NOMO-1 (cell line): ENCODE results near the gene KLF1.
A peak's percentile ranks its signal among the peaks of the same experiment; 100 is the strongest.
"Not testable (repeated sequence)": the region's sequence is repeated elsewhere in the genome, so short reads cannot be mapped to it uniquely, and the experiment has no call there.

Experiments
- DNase-seq, 2 experiments: peaks; one replicate each; lab custom pipeline; 2025; ENCODE audit not compliant: unreplicated experiment in 2 of 2; lab: John Stamatoyannopoulos, UW

The KLF1 gene

DNA sequence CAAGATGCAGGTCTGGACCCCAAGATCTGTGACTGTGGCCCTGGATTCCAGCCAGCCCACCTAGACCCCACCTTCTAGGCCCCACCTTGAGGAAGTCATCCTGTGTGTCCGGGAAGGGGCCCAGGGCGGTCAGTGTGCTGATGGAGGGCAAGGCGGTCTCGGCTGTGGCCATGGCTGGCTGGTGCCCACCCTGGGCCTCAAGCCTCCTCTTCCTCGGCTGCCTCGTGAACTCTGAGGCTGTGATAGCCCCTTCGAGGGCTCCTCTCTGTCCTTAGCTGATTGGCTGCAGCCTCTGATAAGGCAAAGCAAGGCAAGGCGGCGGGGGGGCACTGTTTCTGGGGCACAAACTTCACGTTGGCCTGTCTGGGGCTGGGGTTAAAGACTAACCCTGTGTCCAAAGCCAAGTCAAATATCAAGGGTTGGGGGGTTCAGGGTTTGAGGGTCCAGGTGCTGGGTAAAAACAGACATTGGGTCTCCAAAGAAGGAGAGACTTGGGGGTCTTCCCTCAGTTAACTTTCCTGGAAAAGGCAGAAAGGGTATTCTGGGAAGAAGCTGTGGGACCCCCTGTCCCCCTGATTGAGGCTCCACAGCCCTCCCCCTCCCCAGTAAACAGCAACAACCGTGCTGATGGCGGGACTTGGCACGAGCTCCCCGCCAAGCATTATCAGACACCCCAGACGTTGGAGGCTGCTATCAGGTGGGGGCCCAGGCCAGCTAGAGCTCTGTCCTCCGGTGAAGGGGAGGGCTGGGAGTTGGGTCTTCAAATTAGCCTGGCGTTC lies at the start of gene KLF1:
Gene KLF1, minus strand, starts transcription at position 233 of the 779 bp plus-strand sequence. Its CDS starts 61 bp downstream, at position 172.
- DNase-seq = no peak

DNA sequence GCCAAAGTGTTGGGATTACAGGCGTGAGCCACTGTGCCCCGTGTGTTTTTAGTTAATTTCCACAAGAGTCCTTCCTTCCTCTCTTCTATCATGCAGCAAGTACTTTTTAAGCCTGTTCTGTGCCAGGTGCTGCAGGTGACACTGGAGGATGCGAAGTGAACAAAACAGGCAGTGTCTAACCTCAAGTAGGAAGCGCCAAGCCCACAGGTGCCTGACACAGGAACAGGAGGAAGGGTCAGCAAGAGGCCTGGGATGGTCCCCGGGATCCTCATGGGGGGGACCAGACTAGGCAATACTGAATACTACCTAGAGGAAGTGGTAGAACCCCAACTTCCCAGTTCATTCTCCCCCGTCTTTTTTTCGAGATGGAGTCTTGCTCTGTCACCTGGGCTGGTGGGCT lies 49.6 kb upstream of the KLF1 start:
- DNase-seq = no peak

DNA sequence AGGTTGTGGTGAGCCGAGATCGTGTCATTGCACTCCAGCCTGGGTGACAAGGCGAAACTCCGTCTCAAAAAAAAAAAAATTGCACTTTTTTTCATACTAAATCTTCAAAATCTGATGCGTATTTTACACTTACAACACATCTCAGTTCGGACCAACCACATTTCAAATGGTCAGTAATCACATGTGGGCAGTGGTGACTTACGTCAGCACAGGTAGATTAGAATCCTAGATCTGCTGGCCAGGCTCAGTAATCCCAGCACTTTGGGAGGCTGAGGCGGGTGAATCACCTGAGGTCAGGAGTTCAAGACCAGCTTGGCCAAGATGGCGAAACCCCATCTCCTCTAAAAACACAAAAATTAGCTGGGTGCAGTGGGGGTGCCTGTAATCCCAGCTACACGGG lies 48.1 kb upstream of the KLF1 start:
- DNase-seq = no peak

DNA sequence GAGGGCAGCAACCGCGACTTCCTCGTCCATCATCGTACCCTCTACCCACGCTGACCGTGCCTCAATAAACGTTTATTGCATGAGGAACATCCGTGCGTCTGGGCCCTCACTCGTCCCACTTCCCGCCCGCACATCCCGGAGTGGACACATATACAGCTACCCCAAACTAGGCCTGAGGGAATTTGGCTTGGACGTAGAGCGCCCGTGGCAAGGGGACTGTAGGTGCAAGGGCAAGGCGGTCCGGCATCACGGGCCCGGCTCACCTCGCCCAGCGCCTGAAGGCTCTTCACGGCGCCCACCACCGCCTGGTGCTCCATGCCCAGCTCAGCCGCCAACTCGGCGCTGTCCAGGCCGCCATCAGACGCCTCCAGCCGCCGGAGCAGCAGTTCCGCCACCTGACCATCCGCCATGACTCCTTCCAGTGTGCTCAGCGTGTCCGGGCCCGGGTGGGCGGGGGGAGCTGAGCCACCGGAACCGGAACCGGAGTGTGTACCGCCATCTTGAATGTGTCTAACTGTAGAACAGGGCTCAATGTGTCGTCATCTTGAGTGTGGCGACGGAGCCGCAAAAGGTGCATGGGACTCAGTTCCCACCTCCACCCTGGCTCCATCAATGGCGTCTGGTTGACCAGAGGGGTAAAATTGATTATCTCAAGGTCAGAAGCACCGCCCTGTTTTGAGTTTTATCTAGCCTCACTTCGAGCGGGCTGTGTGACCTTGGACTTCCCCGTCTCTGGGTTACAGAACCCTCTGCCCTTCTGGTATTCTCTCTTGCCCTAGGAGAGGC lies 46.5 kb upstream of the KLF1 start, which contains the start of gene FARSA:
Gene FARSA, minus strand, starts transcription at position 425 of the 786 bp plus-strand sequence. Its CDS starts 15 bp downstream, at position 410.
- peak; percentile 81 to 88 for DNase-seq

DNA sequence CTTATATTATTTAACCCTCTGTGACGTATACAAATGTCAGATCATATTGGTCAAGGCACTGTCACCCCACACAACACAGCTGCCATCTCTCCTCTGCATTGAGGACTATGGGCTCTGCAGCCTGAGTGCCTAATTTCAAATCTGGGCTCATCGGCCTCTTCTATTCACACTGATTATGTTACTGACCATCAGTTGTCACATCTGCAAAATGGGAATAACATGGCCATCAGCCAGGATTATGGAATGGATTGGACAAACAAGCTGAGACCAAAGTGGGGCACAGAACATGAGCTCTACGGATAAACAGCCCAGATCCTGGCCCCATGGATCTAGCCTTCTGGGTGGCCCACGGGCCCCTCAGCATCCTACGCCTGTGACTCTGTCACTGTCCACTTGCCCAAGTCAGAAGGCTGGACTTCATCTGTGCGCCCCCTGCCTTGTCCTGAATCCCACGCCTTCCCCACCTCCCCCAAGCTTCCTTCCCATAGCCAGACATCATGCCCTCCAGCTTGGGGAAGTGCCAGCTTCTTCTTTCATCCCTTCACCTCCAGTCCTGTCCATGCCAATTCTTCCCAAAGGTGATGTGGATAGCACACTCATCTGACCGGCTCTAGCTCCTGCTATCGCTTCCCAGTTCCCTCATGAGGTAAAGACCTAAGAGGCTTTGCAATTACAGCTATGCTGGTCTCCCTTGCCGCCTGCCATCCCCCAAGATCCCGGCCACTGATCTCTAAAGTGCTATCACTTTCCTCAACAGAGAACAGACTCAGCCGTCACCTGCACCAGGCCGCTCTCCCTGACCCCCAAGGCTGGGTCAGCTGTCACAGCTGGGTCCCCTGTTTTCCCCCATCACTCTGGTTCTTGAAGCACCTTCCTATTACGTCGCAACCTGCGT lies 45.6 kb upstream of the KLF1 start:
- DNase-seq = no peak

DNA sequence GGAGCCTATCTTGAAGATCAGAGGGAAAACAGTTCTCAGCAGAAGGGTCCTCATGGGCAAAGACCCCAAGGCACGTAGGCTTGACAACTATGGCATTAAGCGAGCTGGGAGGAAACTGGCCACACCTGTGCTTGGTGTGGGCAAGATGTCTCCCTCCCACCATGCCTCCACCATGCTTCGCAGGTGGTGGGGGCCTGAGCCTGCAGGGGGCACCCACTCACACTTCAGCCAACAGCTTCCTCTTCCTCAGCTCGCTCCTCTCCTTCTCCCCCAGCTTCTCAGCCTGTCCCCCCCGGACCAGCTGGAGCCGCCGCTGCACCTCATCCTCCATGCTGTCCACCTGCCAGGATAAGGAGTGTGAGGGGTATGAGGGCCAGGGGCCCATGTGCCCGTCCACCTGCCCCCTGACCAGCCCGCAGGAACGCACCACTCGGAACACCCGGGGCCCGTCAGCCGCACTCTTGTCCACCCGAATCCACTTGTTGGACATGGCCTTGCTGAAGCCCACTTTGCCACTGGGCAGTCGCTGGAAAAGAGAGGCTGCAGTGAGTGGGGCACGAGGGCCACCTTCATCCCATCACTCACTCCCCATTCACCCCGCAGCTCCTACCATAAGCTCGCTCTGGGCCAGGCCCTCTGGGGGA lies 43.1 kb upstream of the KLF1 start:
- DNase-seq = no peak

DNA sequence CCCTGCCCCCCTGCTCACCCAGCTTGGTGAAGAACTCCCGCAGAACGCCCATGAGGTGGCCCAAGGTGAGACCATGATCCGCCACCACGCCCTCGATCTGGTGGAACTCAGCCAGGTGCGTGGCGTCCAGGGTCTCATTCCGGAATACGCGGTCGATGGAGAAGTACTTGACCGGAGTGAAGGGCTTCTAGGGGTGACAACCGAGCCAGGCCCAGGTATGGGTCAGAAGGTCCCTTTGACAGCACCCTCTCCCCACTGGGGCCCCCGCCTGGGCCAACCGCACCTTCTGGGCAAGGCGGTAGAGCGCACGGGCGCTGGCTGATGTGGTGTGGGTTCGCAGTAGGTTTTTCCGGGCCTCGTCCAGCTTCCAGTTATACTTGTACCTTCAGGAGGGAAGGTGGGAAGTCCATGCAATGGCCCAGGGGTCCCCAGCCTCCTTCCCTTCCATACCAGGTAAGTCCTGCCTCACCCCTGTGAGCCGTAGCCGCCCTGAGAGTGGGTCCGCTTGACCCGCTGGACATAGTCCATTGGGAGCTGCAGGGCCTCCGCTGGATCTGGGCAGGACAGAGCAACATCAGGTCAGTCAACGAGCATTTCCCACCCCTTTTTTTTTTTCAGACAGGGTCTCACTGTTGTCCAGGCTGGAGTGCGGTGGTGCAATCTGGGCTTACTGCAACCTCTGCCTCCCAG lies 37.8 kb upstream of the KLF1 start:
- DNase-seq = no peak

DNA sequence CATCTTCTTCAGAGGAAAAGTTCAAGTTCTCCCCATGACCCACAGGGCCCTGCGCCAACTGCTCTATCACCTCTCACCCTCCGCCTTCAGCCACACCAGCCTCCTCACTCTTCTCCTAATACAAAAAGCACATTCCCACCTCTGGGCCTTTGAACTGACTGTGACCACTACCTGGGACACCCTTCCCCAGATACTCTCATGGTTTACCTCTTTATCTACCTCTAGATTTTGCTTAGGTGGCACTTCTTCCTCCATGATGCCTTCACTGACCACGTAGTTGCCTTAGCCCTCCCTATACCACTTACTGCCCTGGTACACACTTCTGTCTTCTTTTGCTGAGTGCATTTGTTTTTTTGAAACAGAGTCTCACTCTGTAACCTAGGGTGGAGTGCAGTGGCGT lies 36.0 kb upstream of the KLF1 start:
- DNase-seq = no peak

DNA sequence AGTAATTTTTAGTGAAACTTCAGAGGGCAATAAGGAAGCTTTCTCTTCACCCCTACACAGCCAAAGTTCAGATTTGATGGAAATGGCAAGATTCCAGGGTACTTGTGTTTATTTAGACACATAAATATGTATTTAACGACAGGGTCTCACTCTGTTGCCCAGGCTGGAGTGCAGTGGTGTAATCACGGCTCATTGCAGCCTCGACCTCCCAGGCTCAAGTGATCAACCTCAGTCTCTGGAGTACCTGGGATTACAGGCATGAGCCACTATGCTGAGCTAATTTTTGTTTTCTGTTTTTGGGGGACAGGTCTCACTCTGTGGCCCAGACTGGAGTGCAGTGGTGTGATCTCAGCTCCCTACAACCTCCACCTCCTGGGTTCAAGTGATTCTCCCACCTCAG lies 34.0 kb upstream of the KLF1 start:
- no peak for DNase-seq

DNA sequence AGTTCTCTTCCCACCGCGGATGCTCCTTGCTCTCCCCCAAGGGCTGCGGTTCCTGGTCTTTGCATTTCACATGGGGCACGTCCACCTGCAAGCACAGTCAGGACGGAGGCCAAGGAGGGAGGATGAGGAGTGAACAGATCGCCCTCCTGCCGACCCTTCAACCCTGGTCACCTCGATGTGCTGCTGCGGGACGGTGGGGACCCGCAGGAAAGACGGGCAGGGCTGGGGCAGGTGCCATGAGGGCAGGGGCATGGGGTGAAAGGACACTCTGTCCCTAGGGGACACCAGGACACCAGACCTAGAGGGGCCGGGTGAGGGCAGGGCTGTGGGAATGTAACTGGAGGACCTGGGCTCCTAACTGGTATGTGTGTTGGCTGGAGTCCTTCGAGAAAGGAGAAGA lies 31.3 kb upstream of the KLF1 start:
- no peak for DNase-seq

DNA sequence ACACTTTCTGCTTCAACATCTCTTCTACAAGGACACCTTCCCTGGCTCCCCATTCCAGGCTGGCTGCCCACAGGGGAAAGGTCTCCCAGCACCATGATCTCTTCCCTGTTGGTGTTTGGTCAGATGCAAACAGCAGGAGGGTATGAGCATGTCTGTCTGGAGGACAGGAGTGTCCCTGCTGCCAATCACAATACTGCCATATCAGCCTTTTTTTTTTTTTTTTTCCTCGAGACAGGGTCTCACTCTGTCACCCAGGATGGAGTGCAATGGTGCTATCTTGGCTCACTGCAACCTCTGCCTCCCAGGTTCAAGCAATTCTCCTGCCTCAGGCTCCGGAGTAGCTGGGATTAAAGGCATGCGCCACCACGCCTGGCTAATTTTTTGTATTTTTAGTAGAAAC lies 28.9 kb upstream of the KLF1 start:
- DNase-seq = not testable (repeated sequence)

DNA sequence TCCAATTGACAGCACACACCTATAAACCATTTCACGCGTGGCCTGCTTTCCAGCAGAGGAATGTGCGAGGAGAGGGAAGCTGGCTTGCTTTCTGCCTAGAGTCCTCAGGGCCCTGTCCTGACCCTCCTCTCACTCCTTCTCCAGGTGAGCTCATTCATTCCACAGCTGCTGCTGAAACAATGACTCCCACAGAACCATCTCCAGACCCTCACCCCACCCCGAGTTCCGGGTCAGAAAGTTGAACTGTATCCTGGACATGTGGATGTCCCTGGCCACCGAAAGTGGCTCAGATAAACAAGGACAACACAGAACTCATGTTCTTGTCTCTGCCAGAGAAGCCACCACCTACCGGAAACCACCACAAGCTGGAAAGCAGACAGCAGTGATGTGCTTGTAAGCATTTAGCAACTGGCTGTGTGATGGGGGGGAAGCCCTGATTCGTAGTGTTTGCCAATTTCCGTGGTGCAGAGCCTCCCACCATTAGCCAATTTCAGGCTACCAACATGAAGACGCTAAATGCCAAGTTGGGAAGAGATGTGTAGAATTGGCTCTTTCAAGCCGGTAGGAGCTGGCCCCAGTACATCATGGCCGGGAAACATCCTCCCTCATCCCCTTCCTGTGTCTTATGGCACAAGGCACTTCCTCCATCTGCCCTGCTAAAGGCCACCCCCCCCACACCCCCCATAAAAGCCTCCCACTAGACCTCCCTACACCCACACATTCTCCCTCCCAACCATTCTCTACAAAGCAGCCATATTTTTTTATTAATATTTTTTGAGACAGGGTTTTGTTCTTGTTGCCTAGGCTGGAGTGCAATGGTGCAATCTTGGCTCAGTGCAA lies 27.1 kb upstream of the KLF1 start:
- DNase-seq = peak; percentile 70 to 73

DNA sequence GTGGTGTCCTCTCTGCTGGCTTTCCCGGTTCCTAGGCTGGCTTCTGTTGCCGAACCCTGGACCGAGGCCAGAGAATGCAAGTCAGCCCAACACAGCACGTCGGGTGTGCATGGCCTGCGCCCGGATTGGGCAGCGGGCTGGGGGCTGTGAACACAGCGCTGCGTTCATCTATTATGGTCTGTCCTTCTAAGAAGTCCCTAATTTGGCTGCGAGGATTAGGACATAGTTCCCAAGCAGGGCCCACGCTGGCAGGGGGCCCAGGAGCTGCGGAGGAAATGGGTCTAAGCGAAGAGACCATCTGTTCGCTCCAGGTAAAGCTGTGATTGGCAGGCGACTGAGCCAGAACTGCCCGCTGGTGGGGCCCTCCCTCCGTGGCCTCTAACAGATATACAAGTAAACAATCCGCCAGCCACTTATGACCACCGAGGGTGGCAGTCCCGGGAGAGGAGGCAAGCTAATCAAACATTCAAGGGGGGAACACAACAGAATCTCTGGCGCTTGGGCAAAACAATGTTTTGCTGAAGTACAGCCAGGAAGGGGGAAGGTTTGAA lies 26.1 kb upstream of the KLF1 start:
- no peak for DNase-seq

DNA sequence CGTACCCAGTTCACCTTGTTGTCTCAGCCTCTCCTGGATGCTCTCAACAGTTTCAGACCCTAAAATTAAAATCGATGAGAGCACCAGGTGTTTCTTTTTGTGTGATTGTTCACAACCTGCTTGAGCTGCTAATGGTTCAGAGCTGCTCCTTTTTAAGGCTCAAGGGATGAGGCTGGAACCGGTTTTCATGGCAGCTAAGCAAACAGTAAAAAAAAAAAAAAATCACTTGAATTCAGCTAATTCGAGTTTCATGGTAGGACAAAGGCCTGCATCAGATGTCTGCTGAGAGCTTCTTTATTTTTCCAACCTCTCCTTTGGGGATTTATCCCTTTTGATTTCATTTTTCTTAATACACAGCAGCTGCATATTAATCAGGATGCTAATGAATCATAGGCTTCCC lies 25.6 kb upstream of the KLF1 start:
- DNase-seq = no peak

DNA sequence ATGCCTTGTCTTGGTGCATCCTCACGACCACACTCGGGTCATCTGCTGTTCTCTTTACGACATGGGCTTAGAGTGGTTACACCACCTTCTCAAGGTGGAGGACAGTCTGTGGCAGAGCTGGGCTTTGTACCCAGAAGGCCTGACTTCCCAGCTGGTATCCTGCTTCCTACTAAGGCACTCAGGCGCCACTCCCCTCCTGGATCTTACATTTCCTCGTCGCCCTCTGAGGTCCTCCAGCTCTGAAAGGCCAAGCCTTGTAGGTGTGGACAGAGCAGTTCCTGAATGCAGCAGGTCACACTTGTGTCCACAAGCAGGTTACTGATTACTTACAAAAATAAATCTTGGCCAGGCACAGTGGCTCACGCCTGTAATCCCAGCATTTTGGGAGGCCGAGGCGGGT lies 20.2 kb upstream of the KLF1 start:
- no peak for DNase-seq

DNA sequence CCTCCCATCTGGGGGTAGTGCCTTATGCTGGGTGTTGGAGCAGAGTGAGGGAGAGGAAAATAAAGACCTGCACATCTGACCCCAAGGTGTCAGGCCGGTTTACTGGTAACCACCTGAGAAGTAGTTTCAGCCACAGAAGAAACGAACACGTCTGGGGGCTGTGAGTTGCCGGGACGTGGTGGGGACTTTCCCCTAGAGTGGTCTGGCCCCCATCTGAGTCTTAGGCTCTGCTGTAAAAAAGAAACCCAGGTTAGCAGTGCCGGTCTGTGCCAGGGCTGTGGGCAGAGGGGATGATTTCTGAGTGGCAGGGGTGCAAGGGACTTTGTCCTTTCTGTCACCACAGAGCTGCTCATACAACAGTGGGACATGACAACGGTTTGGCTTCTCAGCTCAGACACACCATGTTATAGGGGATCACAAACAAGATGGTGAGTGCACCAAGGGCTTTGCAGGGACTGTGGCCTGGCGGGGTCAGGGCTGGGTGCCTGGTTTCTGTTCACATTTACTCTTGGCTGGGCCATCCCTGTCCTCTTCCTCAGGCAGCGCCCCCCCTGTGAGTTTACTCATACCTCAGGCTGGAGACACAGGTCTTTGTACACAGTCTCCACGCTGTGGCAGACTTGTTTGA lies 13.0 kb upstream of the KLF1 start:
- DNase-seq = no peak

DNA sequence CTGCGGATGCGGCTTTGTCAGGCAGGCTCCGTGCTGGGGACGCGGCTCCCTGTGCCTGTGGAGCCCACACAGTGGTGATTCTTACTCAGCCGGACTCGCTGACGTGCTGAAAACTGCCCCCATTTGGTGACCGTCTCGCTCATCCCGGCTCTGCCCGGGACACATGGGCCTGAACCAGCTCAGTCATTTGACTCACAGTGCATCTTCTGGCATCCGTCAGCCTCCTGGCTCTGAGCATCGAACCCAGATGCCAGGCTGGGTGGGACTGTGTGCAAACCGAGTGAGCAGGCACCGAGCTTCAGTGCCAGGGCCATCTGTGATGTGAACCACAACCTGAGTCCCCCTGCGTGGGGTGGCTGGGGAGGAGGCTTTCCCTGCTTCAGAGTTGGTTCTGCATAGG lies 9.5 kb upstream of the KLF1 start:
- DNase-seq = no peak

DNA sequence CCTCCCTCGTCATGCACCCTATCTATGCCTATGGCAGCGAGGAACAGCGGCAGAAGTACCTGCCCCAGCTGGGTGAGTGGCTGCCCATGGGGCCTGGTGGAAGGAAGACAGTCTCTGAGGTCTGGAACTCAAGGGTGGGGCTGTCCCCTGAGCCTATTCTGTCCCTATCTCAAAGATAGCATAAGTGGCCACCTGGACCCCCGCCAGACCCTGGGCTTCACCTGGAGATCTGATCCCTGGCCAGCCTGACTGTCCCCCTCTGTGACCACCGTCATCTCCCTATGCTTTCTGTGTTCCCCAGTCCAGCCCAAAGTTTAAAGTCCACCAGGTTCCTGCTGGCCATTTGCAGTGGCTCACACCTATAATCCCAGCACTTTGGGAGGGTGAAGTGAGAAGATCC lies 6.6 kb upstream of the KLF1 start:
- no peak for DNase-seq
